Endometrium (tissue), 2 donors: Measurements from ENCODE around the gene PDCD1.
"Not testable (repeated sequence)": the region's sequence is repeated elsewhere in the genome, so short reads cannot be mapped to it uniquely, and the experiment has no call there.

Source experiments
- FAIRE-seq: peaks from 2 replicates; lab custom pipeline; 2012; peaks lifted over from hg19 to GRCh38; lab: Jason Lieb, UNC
- donor health status: control.
- donor health status: control.

Gene PDCD1

GRCh38 chr2:241833756-241834526 lies 24.8 kb downstream of the PDCD1 start:
- FAIRE-seq, result not testable (repeated sequence)

DNA sequence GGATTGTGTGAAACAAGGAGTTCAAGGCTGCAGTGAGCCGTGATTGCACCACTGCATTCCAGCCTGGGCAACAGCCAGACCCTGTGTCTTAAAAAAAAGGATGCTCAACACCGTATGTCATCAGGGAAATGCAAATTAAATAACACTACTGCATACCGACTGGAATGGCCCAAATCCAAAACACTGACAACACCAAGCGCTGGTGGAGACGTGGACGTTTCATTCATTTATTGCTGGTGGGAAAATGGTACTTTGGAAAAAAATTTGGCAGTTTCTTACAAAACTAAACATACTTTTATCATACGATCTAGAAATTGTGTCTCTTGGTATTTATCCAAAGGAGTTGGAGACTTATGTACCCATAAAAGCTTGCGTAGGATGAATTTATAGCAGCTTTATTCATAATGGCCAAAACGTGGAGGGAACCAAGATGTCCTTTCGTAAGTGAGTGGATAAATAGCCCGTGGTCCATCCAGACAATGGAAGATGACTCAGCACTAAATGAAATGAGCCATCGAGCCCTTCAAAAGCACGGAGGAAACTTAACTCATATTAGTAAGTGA lies 25.5 kb downstream of the PDCD1 start:
- no peak for FAIRE-seq

DNA sequence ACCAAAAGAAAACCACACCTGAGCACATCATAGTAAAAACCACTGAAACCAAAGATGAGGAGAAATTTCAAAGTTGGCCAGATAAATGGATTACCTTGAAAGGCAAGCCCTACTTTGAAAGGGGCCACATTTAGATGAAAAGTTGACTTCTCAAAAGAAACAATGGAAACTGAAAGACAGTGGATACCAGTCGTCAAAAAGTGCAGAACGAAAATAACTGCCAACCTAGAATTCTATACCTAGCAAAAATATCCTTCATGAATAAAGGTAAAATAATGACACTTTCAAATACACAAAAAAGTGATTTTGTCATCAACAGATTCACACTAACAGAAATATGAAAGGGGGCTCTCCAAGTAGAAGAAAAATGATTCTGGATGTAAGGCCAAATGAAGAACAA lies 31.3 kb downstream of the PDCD1 start:
- FAIRE-seq, result no peak

GRCh38 chr2:241823531-241824437 lies 34.9 kb downstream of the PDCD1 start:
- not testable (repeated sequence) for FAIRE-seq

DNA sequence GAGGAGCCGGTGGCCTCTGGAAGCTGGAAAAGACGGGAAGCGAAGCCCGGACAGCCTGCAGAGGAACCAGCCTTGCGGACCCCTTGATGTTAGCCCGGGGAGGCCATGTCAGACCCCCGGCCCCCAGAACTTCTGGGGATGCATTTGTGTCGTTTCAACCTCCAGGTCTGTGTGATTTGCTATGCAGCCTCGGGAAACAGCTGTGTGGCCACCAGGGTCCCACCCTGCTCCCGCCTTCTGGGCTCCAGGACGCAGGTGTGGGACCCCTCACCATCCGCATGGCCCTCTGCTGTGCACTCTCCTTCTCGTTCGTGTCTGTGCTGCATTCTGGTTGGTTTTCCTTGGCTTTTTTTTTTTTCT lies 36.5 kb downstream of the PDCD1 start:
- no peak for FAIRE-seq

GRCh38 chr2:241821460-241822263 lies 37.0 kb downstream of the PDCD1 start:
- FAIRE-seq, result no peak

GRCh38 chr2:241820625-241821384 lies 37.9 kb downstream of the PDCD1 start:
- FAIRE-seq, result no peak

- FAIRE-seq, result not testable (repeated sequence)
Measured at GRCh38 chr2:241819947-241820624, 38.6 kb downstream of the PDCD1 start.

- FAIRE-seq, result no peak
Measured at GRCh38 chr2:241818943-241819270, 39.8 kb downstream of the PDCD1 start.

DNA sequence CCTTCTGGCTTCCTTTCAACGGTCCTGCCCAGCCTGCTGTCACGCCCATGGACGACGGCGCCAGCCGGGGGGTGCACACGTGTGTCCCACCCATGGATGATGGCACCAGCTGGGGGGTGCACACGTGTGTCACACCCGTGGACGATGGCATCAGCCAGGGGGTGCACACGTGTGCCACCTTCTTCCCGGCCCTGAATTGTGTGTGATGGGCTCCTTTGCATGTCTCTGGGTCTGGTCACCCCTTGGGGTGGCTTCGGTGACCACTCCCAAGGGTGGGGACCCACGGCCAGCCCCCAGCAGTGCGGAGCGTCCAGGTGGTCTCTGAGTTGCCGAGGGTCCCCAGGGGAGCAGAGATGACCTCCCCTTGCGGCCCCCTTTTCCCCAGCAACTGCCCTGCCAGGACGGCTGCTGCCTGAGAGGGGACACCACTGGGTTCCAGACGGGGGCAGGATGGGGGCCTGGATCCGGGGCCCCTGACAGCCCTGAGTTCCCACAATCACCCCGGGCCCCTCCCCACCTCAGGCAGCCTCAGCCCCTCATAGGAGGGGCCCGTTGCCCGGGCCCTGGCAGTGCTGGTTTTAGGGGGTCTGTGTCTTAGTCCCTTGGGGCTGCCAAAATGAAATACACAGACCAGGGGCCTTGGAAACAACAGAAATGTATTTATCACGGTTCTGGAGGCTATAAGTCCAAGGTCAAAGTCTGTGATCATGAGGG lies 40.3 kb downstream of the PDCD1 start:
- no peak for FAIRE-seq

GRCh38 chr2:241817821-241818215 lies 40.9 kb downstream of the PDCD1 start:
- not testable (repeated sequence) for FAIRE-seq

GRCh38 chr2:241817126-241817820 lies 41.4 kb downstream of the PDCD1 start:
- FAIRE-seq, result no peak

- no peak for FAIRE-seq
Measured at GRCh38 chr2:241816431-241817121, 42.1 kb downstream of the PDCD1 start.

DNA sequence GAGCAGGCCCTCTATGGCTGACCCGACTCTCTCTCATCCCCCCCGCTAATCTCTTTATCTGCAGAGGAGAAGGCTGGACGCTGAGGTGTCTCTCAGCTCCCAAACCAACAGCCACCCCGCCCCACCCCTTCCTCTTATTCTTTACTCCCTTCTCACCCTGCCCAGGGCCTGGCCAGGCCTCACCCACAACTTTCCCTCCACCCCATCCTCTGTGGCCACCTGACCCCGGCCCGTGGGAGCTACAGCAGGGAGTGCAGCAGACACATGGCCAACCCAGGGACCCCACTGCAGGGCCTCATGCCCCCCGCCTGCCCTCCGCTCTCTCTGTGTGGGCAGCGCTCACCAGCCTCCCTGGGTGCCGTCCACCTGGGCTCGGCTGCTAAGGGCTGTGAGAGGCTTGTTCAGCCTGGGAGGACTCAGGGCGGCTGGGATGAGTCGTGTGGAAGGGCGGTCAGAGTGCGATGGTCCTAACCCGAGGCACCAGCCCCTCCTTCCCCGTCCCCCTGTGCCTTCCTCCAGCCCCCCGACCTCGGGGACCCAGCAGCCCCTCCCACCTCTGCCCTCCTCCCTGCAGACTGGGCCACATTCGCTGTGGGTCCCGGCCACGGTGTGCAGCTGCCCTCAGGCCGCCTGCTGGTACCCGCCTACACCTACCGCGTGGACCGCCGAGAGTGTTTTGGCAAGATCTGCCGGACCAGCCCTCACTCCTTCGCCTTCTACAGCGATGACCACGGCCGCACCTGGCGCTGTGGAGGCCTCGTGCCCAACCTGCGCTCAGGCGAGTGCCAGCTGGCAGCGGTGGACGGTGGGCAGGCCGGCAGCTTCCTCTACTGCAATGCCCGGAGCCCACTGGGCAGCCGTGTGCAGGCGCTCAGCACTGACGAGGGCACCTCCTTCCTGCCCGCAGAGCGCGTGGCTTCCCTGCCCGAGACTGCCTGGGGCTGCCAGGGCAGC lies 42.9 kb downstream of the PDCD1 start:
- FAIRE-seq, result no peak

- FAIRE-seq, result no peak
Measured at GRCh38 chr2:241814643-241815476, 43.8 kb downstream of the PDCD1 start.

- FAIRE-seq, result no peak
Measured at GRCh38 chr2:241814393-241814642, 44.4 kb downstream of the PDCD1 start.
